GM23338 (cell line): ENCODE data around the gene COL2A1.

ENCODE experiments used
- CTCF ChIP-seq, 2 experiments: fragments of 200-600 bp in 1 of 2; sonication (generic) in 1 of 2; conservative IDR thresholded peaks; 2 replicates each; pipeline versions ENCODE4 v1.5.1 to v1.6.1; 2016 to 2017; ENCODE audit warnings: antibody characterized with exemption in 2 of 2, low read depth in 2 of 2, mild to moderate bottlenecking in 2 of 2, moderate library complexity in 1 of 2
- EZH2 ChIP-seq: fragments of 200-600 bp; sonication (generic); IDR thresholded peaks from one replicate; pipeline ENCODE4 v1.8.0; 2017; ENCODE audit warnings: antibody characterized with exemption, mild to moderate bottlenecking, low read depth; ENCODE audit not compliant: unreplicated experiment
- REST ChIP-seq: IDR thresholded peaks from one replicate; pipeline ENCODE4 v1.6.1; 2018; ENCODE audit warnings: antibody characterized with exemption; ENCODE audit not compliant: unreplicated experiment

DNA sequence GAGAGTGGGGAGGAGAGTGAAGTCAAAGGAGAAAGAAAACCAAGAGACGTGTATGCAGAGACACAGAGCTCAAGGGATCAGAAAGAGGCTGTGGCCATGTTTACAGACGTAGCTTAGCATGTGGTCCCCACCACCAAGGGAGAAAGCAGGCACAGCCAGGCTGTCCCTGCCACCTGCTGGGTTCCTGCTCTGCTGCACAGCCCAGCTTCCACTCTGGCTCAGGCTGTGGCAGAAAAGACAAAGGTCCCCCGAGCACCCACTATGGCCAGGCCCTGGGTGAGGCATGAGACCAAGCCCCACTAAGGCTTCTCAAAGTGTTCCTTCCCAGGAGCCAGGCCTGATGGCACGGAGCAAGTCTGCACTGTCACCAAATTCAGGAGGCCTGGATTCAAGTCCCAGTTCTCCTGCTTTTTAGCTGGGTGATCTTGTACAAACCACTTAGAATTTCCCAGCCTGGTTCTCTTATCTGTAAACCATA, 25.9 kb upstream of the COL2A1 start:
- TF ChIP-seq EZH2, result no peak
- TF ChIP-seq CTCF (conservative IDR thresholded peaks at IDR 0.05; ENCODE audit: low read depth in 2 of 2), result no peak
- TF ChIP-seq REST, result no peak
